ENCODE results near the gene ZBTB20.

ZBTB20 gene

GRCh38 chr3:114499976-114500375, 647.1 kb downstream of the ZBTB20 start:
- DNase-seq = no peak

GRCh38 chr3:114498539-114499370, 648.3 kb downstream of the ZBTB20 start:
- peak; percentile 80 for DNase-seq

DNA sequence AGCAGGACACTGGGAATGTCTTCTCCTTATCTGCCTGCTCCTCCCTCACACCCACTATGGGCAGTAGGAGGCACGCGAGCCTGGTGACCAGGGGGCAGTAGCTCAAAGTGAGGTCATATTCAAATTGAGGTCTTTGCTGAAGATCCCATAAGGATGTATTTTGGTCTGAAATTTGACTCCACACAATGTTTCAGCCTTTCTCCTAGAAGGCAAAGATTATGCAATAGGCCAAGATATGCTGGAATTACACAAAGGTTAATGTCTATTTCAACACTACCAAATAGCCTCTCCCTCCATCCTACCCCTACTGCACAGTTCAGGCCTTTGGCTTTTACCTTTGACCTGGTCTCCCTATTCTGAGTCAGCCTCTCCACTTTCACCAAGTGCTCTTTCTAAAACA, 650.2 kb downstream of the ZBTB20 start:
- no peak for DNase-seq

DNA sequence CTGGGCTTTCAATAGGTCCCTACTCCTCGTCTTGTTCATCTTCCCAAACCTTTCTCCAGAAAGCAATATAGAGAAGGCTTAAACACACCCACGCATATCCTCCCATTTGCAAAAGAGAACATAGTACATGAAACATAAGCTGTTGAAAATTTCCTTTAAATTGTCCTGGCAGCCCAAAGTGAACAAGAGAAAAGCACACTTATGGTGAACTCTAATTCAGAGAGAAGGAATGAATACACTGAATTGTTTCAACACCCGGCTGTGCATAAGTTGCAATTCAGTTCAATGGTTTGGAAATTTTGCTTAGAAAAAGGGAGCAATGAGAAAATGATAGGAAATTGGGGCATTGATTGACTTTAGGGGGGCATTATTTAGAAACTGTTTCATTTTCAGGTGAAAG, 650.6 kb downstream of the ZBTB20 start:
- no peak for DNase-seq

DNA sequence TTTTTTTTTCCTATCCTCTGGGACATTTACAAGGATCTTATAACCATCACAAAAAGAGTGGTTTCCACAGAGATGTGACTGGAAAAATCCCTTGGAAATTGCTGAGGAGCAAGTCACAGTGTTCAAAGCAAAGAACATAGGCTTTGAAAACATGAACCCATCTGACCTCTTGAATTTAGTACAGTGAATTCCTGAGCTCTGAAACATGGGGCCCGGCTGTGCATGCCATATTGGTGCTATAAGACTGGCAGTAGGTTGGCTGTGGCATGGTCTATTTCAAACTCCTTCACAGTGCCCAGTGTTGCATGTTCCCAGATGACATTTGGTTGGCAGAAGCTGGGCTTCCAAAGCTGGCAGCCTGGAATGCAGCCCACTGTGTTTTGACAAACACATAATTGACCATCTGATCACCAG, 651.1 kb downstream of the ZBTB20 start:
- DNase-seq = no peak

GRCh38 chr3:114494498-114494897, 652.6 kb downstream of the ZBTB20 start:
- DNase-seq = no peak

GRCh38 chr3:114490829-114491228, 656.3 kb downstream of the ZBTB20 start:
- no peak for DNase-seq

- no peak for DNase-seq
Observed at GRCh38 chr3:114487502-114487901, 659.6 kb downstream of the ZBTB20 start.

GRCh38 chr3:114484919-114485318, 662.2 kb downstream of the ZBTB20 start:
- DNase-seq = no peak

GRCh38 chr3:114481113-114481512, 666.0 kb downstream of the ZBTB20 start:
- no peak for DNase-seq

- no peak for DNase-seq
Observed at GRCh38 chr3:114480442-114480841, 666.6 kb downstream of the ZBTB20 start.

DNA sequence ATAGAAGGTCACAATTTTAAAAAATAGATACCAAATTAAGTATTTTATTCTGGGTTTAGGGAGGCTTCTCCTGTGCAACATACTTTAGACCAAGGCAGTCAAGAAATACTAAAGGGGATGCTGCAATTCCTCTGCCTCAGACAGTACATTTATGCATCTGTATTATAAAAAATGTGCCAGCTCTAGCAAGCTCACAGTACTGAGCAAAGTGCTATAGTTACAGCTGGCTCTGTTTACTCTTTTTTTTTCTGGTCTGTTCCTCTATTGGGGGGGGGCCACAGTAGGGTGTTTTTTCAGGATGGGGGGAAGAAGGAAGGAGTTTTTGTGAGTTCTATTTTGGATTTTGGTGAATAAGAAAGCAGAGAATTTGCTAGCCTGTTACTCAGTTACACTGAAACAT, 668.3 kb downstream of the ZBTB20 start:
- DNase-seq = no peak

DNA sequence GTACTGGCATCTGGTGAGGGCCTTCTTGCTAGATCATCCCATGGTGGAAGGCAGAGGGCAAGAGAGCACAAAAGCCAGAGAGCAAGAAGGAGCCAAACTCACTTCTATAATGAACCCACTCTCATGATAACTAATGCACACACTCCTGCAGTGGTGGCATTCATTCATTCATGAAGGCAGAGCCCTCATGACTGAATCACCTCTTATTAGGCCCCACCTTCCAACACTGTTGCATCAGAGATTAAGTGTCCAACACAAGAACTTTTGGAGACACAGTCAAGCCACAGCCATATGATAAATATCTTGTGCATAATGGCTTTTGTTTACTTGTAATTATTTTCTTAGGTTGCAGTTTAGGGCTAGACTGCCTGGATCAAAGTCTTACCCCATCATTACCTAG, 670.6 kb downstream of the ZBTB20 start:
- no peak for DNase-seq

GRCh38 chr3:114471478-114471877, 675.6 kb downstream of the ZBTB20 start:
- DNase-seq = no peak

DNA sequence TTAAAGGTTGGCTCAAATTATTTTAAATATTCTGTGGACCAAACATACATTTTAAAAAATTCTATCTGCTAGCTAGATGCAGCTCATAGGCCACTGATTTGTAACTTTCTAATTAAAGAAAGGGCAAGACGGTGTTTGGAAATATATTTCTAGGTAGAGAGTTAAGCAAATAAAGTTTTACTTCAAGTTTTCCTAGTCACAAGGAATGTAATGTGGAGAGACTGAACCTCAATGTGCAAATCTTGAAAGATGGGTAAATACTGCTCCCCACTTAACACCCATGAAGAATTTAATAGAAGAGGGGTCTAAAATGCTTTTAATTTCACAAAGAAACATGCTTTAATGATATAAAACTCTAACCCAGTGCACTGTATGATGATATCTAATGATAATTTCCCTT, 678.0 kb downstream of the ZBTB20 start:
- DNase-seq = no peak

GRCh38 chr3:114466816-114467215, 680.3 kb downstream of the ZBTB20 start:
- DNase-seq = no peak

DNA sequence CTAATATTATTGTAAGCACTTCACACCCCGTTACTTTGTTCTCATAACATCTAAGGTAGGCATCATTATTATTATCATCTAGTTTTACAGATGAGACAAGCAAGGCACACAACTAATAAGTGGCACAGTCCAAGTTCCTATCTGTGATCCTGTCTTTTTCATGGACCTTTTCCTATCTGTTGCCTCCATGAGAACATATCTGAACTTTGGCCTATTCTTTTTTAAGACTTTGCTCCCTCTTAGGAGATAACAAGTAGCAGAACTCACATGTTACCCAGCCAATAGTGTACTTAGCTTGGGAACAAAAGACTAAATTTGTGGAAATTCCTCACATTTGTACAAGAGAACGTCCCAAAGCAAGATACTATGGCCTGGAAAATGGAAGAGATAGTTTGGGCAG, 680.8 kb downstream of the ZBTB20 start:
- DNase-seq = no peak

- DNase-seq = no peak
Observed at GRCh38 chr3:114464548-114464947, 682.5 kb downstream of the ZBTB20 start.

DNA sequence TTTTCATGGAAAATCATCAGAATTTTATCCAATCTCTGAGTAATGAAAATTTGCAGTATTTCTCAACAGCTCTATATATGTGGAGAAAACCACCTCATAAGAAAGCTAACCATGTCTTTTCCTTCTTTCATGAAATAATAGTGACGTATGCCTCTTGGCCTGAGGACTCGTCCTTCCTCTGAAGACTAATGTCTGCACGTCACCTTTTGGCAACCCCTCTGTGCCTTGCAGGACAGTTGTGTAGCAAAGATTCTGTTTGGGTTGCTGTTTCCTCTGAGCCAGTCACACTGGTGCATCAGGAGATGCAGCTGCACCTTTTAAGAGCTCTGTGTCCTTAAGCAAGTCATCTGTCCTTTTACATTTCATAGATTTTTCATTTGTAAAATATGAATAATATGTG, 684.3 kb downstream of the ZBTB20 start:
- no peak for DNase-seq

DNA sequence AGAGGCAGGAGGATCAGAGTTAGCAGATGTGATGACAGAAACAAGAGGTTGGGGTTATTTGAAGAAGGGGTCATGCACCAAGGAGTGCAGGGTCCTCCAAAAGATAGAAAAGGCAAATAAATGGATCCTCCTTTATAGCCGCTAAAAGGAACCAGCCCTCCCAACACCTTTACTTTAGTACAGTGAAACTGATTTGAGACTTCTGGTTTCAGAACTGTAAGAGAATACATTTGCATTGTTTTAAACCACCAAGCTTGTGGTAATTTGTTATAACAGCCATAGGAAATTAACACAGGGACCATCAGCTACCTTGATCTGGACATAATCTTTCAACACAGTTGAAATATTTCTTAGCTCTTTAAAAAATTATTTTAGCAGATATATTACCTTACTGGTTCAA, 686.6 kb downstream of the ZBTB20 start:
- no peak for DNase-seq

DNA sequence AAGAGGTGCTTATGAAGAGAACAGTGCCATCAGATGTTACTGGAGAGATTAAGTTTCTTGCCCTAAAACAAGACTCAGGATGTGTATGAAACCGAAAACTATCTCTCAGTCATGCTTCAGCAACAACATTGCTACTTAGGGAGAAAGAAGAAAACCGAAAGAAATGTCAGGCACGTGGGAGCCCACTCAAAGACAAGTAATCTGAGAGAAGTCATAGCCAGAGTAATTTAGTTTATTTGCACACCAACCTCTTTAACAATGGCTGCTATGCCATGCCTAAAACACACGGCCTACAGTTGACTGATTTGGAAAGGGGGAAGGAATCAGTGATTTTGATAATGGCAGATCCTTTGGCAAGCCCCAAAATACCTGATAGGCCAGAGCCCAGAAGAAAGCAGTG, 690.3 kb downstream of the ZBTB20 start:
- no peak for DNase-seq

DNA sequence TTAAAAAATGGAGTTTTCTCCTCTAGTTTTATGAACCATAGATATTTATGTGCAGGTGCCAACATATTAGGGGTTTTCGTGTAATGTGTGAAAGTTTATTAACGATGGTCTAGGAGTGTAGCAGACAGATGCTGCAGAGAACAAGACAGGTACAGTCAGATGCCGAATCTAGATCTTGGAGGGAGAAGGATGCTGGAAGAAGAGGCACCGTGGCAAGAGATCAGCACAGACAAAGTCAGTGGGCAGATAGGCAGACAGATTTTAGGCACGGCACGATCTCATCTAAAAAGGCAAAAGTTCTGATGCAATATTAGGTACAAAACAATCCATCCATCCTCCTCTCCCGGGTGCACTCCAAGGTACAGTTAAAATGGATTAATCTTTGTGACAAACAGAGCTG, 691.7 kb downstream of the ZBTB20 start:
- DNase-seq = no peak

- DNase-seq = no peak
Observed at GRCh38 chr3:114454551-114455251, 692.4 kb downstream of the ZBTB20 start.

GRCh38 chr3:114453361-114453780, 693.7 kb downstream of the ZBTB20 start:
- no peak for DNase-seq

- DNase-seq = no peak
Observed at GRCh38 chr3:114452937-114453336, 694.2 kb downstream of the ZBTB20 start.

All from SHP77 treated with DMSO at 0.1 percent for 48 hours (cell line).